Stimulated activated CD4-positive, alpha-beta T cell treated with anti-CD3 and anti-CD28 coated beads, Interleukin-4, amount 100 ng/mL, for 1 hour (primary cell): ENCODE measurements around the gene TRAF3IP3.

ENCODE experiments used
- DNase-seq: peaks from one replicate; pipeline ENCODE4 v3.0.0-alpha.2; 2020

TRAF3IP3 gene

GRCh38 chr1:209803568-209803967 lies 47.7 kb downstream of the TRAF3IP3 start:
- DNase-seq, result no peak

- no peak for DNase-seq
Measured at GRCh38 chr1:209805341-209805781, 49.5 kb downstream of the TRAF3IP3 start.

- DNase-seq, result peak; percentile 73
Measured at GRCh38 chr1:209805875-209806760, 50.3 kb downstream of the TRAF3IP3 start, which contains the start of gene IRF6. TSS of gene IRF6 (minus strand) at chr1:209806142. CDS start at chr1:209801413, 4,729 bp downstream.

- DNase-seq, result no peak
Measured at GRCh38 chr1:209807509-209807908, 51.7 kb downstream of the TRAF3IP3 start.

- no peak for DNase-seq
Measured at GRCh38 chr1:209808059-209808581, 52.3 kb downstream of the TRAF3IP3 start.

GRCh38 chr1:209809611-209810010 lies 53.8 kb downstream of the TRAF3IP3 start:
- no peak for DNase-seq

- no peak for DNase-seq
Measured at GRCh38 chr1:209810783-209811182, 54.9 kb downstream of the TRAF3IP3 start.

GRCh38 chr1:209813902-209814301 lies 58.0 kb downstream of the TRAF3IP3 start:
- no peak for DNase-seq

- DNase-seq, result no peak
Measured at GRCh38 chr1:209815490-209815889, 59.6 kb downstream of the TRAF3IP3 start.

- no peak for DNase-seq
Measured at GRCh38 chr1:209815931-209816341, 60.1 kb downstream of the TRAF3IP3 start.

- DNase-seq, result no peak
Measured at GRCh38 chr1:209816923-209817322, 61.1 kb downstream of the TRAF3IP3 start.

- DNase-seq, result no peak
Measured at GRCh38 chr1:209817691-209818090, 61.8 kb downstream of the TRAF3IP3 start.

GRCh38 chr1:209819058-209819457 lies 63.2 kb downstream of the TRAF3IP3 start:
- no peak for DNase-seq

- DNase-seq, result no peak
Measured at GRCh38 chr1:209820986-209821385, 65.1 kb downstream of the TRAF3IP3 start.

- DNase-seq, result no peak
Measured at GRCh38 chr1:209822706-209823105, 66.9 kb downstream of the TRAF3IP3 start.

GRCh38 chr1:209823143-209824041 lies 67.5 kb downstream of the TRAF3IP3 start:
- DNase-seq, result no peak

GRCh38 chr1:209825591-209826434 lies 70.0 kb downstream of the TRAF3IP3 start:
- DNase-seq, result no peak

- peak; percentile 91 for DNase-seq
Measured at GRCh38 chr1:209827384-209828262, 71.8 kb downstream of the TRAF3IP3 start, which contains the start of gene UTP25. TSS of gene UTP25 (plus strand) at chr1:209827972. CDS start at chr1:209828064, 92 bp downstream.

- DNase-seq, result no peak
Measured at GRCh38 chr1:209829716-209830115, 73.9 kb downstream of the TRAF3IP3 start.

GRCh38 chr1:209830722-209831121 lies 74.9 kb downstream of the TRAF3IP3 start:
- DNase-seq, result no peak

- no peak for DNase-seq
Measured at GRCh38 chr1:209831615-209832014, 75.8 kb downstream of the TRAF3IP3 start.
